ENCODE measurements around the gene PITPNM2. TPM values are rescaled to one million over a fixed set of nuclear protein-coding genes. Genes with fewer than 3 reads are reported as not detected.

PITPNM2 gene
- total RNA-seq (2011; cell fraction: chromatin; rRNA removed; ENCODE audit: low replicate concordance), result 47.2 and 96.1 TPM in 2 replicates
- 35.9 and 38.0 TPM in 2 replicates for total RNA-seq (2011; cell fraction: nucleolus; rRNA removed)
- total RNA-seq (2011; cell fraction: nucleoplasm; rRNA removed), result 28.2 and 28.5 TPM in 2 replicates
- total RNA-seq (2014; rRNA removed) (2.6 and 3.2 TPM in 2 replicates), total RNA-seq (2014; rRNA removed; fragmentation: Illumina TruSeq; extraction: Trizol) (1.8 and 2.9 TPM in 2 replicates), total RNA-seq (2015; rRNA removed; fragmentation: Illumina TruSeq; extraction: Trizol) (1.3 and 1.4 TPM in 2 replicates), total RNA-seq (2021) (10.4 and 10.8 TPM in 2 replicates), polyA plus RNA-seq (2011; rRNA removed) (3.6 and 3.8 TPM in 2 replicates), polyA plus RNA-seq (2014; fragmentation: Illumina TruSeq; extraction: Trizol) (4.0 and 5.0 TPM in 2 replicates), polyA plus RNA-seq (2014; fragmentation: Nextera tagmentation; extraction: Ambion mirVana) (under 1 TPM; 0.03 to 0.14 TPM), polyA plus RNA-seq (2014; rRNA removed) (5.1 TPM in 2 replicates), polyA minus RNA-seq (2011; rRNA and poly(A)+ RNA removed) (3.7 and 5.9 TPM in 2 replicates), Bru-seq, nascent RNA (percentile 53 among the genes with signal in this experiment), BruChase-seq, experiment 1, labeled RNA remaining after a 2-hour chase (percentile 47 among the genes with signal in this experiment), BruChase-seq, experiment 2, labeled RNA remaining after a 6-hour chase (percentile 48 among the genes with signal in this experiment)
- 1.7 and 2.8 TPM in 2 replicates for polyA plus RNA-seq (2011; cell fraction: cytosol; rRNA removed)
- 17.3 and 27.0 TPM in 2 replicates for polyA plus RNA-seq (2011; cell fraction: nucleus; rRNA removed)
- polyA plus RNA-seq (2012), result 4.0 and 6.1 TPM in 2 replicates
- polyA minus RNA-seq (2011; cell fraction: cytosol; rRNA and poly(A)+ RNA removed), result 2.4 and 4.4 TPM in 2 replicates
- polyA minus RNA-seq (2011; cell fraction: nucleus; rRNA and poly(A)+ RNA removed), result 11.3 and 13.1 TPM in 2 replicates
- long read RNA-seq, experiment 1, partial matches to known transcripts, result 3 of 20 reads
- long read RNA-seq, experiment 1, other reads (novel, unspliced or antisense), result 17 of 20 reads
- long read RNA-seq, experiment 2, partial matches to known transcripts, result 1 of 6 reads
- long read RNA-seq, experiment 2, other reads (novel, unspliced or antisense), result 5 of 6 reads
- long read RNA-seq, experiment 3, partial matches to known transcripts, result 0 of 2 reads
- long read RNA-seq, experiment 3, other reads (novel, unspliced or antisense), result 2 of 2 reads

DNA sequence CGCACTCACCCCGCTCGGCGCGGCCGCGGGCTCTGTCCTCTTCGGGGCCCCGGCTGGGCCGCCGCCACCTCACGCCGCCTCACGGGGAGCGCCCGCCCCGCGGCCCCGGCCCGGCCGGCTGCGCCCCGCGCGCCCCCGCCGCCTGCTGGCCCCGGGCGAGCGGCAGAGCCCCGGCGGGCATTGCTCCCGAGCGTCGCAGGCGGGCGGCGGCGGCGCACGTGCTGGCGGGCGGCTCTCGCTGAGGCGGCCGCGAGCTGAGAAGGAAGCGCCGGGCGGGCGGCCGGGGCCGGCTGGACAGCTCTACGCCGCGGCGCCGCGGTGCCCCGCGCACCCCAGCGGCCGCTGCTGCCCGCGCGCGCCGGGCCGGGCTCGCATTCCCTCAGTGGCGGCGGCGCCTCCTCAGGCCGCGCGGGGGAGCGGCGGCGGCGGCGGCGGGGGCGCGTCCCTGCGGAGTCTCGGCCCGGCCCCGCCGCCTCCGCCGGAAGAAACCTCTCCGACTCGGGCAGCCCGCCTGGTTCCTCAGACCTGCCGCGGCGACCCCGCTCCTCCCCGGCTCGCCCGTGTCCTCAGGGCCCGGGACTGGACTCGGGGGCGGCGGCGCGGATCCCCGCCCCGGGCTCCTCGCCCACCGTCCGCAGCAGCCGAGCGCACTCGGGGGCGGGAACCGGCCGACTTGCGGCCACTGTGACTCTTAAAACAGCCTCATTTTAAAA, at the start of gene PITPNM2:
PITPNM2 (minus strand) TSS at position 347 of the 713 bp plus-strand sequence. CDS start 116,500 bp downstream, outside the sequence.
- peak; percentile 85 for ATAC-seq
- H3K4me1 ChIP-seq (replicated peaks in 1 of 2; ENCODE audit: control insufficient read depth in 2 of 2, insufficient read depth in 2 of 2, low read length in 2 of 2), result peaks cover 23 to 26% of the 10 kb centered on the region in 2 experiments; a peak in 4 of 5 replicates
- H3K4me2 ChIP-seq (ENCODE audit: insufficient read depth, low read length), result peak within 1 kb of the TSS; percentile 83
- ChIA-PET POLR2A (interaction anchor here (0.6 to 1.6 kb wide), 5 partner anchors 9 to 184 kb away, joined by 3 to 6 read pairs (median 4); partner anchors contain the start of genes ABCB9, MPHOSPH9 and MTRFR), CTCF (ENCODE audit: low intra/inter-chr PET ratio) (interaction anchor here (0.6 kb wide), 2 partner anchors 106 to 260 kb away, joined by 3 read pairs; no protein-coding TSS in a partner anchor)
- in situ Hi-C loops (cut with MboI) (no loop called here), intact Hi-C loops (cut with micrococcal nuclease) (no loop called here)
- no peaks in the 10 kb centered on the region for H3K27me3 ChIP-seq (ENCODE audit: control insufficient read depth in 2 of 2, insufficient read depth in 2 of 2, low read length in 2 of 2)
- H3K79me2 ChIP-seq (ENCODE audit: control insufficient read depth, insufficient read depth, low read length), result peaks cover 18% of the 10 kb centered on the region; the same call in 2 of the 3 replicates
- no TSS peak for BruUV-seq (replicated peaks)
- peak; percentile 77 to 87 (median 85) for DNase-seq (ENCODE audit: extremely low read depth in 1 of 4, low spot score in 3 of 4)
- H3K4me3 ChIP-seq, result peak within 1 kb of the TSS; percentile 56
- peaks cover 12% of the 10 kb centered on the region for H4K20me1 ChIP-seq (replicated peaks; ENCODE audit: control insufficient read depth, insufficient read depth, low read length)
- peaks cover 18% of the 10 kb centered on the region; the same call in 2 of the 3 replicates for H3K36me3 ChIP-seq (ENCODE audit: control insufficient read depth, insufficient read depth, low read length)
- peaks cover 5% of the 10 kb centered on the region for H3K9me1 ChIP-seq (ENCODE audit: control insufficient read depth, insufficient read depth, low read length)
- no peak for FAIRE-seq
- no peaks in the 10 kb centered on the region for H3K9me3 ChIP-seq (replicated peaks; ENCODE audit: control insufficient read depth, insufficient read depth, low read depth, low read length)
- H2AFZ ChIP-seq (ENCODE audit: low read depth, low read length), result peak within 1 kb of the TSS; percentile 86
- 1% methylated on average over 34 of the region's 119 CpGs for WGBS (ENCODE audit: insufficient coverage, low coverage, missing lambda C conversion rate)
- H3K27ac ChIP-seq (ENCODE audit: extremely low read depth, low read depth, low read length), result peak within 1 kb of the TSS; percentile 51; the same call in 2 of the 3 replicates
- peak within 1 kb of the TSS; percentile 62 to 94 for H3K9ac ChIP-seq (ENCODE audit: insufficient read depth in 1 of 2, low read depth in 2 of 2, low read length in 2 of 2)
- peak; percentile 98 for TF ChIP-seq ZNF766 (CRISPR knock-in tag; conservative IDR thresholded peaks at IDR 0.05)
- no peak for TF ChIP-seq ZNF316 (IDR thresholded peaks at IDR 0.05)
- TF ChIP-seq SNIP1 (IDR thresholded peaks at IDR 0.05; ENCODE audit: low read depth), result no peak
- no peak for TF ChIP-seq ZKSCAN3 (CRISPR knock-in tag; IDR thresholded peaks at IDR 0.05)
- TF ChIP-seq CREM (IDR thresholded peaks at IDR 0.05; ENCODE audit: low read depth), result 0 out of 2 replicates have a peak, but pooled peaks have one; percentile 4
- no peak for TF ChIP-seq TAF7 (tag; IDR thresholded peaks at IDR 0.05)
- TF ChIP-seq, protein P1, sequence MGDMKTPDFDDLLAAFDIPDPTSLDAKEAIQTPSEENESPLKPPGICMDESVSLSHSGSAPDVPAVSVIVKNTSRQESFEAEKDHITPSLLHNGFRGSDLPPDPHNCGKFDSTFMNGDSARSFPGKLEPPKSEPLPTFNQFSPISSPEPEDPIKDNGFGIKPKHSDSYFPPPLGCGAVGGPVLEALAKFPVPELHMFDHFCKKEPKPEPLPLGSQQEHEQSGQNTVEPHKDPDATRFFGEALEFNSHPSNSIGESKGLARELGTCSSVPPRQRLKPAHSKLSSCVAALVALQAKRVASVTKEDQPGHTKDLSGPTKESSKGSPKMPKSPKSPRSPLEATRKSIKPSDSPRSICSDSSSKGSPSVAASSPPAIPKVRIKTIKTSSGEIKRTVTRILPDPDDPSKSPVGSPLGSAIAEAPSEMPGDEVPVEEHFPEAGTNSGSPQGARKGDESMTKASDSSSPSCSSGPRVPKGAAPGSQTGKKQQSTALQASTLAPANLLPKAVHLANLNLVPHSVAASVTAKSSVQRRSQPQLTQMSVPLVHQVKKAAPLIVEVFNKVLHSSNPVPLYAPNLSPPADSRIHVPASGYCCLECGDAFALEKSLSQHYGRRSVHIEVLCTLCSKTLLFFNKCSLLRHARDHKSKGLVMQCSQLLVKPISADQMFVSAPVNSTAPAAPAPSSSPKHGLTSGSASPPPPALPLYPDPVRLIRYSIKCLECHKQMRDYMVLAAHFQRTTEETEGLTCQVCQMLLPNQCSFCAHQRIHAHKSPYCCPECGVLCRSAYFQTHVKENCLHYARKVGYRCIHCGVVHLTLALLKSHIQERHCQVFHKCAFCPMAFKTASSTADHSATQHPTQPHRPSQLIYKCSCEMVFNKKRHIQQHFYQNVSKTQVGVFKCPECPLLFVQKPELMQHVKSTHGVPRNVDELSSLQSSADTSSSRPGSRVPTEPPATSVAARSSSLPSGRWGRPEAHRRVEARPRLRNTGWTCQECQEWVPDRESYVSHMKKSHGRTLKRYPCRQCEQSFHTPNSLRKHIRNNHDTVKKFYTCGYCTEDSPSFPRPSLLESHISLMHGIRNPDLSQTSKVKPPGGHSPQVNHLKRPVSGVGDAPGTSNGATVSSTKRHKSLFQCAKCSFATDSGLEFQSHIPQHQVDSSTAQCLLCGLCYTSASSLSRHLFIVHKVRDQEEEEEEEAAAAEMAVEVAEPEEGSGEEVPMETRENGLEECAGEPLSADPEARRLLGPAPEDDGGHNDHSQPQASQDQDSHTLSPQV (IDR thresholded peaks at IDR 0.05), result 0 out of 2 replicates have a peak, but pooled peaks have one; percentile 37
- TF ChIP-seq ATF3 (IDR thresholded peaks at IDR 0.05), result no peak
- no peak for TF ChIP-seq ATF3 (CRISPR knock-in tag; conservative IDR thresholded peaks at IDR 0.05)
- peak; percentile 31; the same call in 1 of the 2 replicates for TF ChIP-seq CTBP1 (IDR thresholded peaks at IDR 0.05; ENCODE audit: borderline replicate concordance)
- TF ChIP-seq SMC3 (conservative IDR thresholded peaks at IDR 0.05; ENCODE audit: insufficient read depth, low read depth, low read length), result no peak
- TF ChIP-seq SIN3A (IDR thresholded peaks at IDR 0.05; ENCODE audit: borderline replicate concordance in 2 of 2, control insufficient read depth in 1 of 2, low read depth in 2 of 2, low read length in 2 of 2), result 0 out of 4 replicates have a peak, but pooled peaks of 1 of the 2 experiments have one; percentile 18

Measured in K562 (cell line).